ENCODE results near the gene ERP44.

DNA sequence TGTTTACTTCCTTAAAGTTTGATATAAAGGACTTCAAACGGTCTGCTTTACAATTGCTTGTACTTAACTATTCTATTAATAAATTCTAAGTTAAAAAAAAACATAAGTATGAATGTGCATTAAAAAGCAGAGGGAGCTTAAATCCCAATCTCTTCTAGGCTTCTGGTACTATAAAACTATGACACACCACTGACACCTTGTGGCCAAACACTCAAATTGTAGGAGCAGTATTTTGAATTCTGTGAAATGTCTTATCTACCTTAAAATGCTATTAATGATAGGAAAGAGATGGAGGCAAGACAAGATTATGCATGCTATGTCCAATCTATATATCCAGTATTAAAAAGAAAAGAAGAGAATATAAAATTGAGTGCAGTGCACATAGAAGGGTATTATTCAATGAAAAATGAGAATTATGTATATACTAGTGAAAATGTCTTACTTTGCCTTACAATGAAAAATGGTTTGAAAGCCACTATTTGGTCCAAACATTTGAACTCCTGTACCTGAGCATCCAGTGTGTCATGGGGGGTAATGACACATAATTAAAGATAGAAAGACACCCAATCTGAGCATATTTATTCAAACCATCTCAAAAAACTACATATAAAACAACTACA is 87.6 kb downstream of the ERP44 start:
- TF ChIP-seq, protein P1, sequence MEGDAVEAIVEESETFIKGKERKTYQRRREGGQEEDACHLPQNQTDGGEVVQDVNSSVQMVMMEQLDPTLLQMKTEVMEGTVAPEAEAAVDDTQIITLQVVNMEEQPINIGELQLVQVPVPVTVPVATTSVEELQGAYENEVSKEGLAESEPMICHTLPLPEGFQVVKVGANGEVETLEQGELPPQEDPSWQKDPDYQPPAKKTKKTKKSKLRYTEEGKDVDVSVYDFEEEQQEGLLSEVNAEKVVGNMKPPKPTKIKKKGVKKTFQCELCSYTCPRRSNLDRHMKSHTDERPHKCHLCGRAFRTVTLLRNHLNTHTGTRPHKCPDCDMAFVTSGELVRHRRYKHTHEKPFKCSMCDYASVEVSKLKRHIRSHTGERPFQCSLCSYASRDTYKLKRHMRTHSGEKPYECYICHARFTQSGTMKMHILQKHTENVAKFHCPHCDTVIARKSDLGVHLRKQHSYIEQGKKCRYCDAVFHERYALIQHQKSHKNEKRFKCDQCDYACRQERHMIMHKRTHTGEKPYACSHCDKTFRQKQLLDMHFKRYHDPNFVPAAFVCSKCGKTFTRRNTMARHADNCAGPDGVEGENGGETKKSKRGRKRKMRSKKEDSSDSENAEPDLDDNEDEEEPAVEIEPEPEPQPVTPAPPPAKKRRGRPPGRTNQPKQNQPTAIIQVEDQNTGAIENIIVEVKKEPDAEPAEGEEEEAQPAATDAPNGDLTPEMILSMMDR (IDR thresholded peaks at IDR 0.05; ENCODE audit: insufficient read depth, low read depth, low read length), result peak; percentile 63
- no peak for TF ChIP-seq EZH2 (IDR thresholded peaks at IDR 0.05; ENCODE audit: insufficient read depth, low read length)

Data from astrocyte (in vitro differentiated cells and primary cell).